Measurements from ENCODE around the gene SLC50A1. TPM values are rescaled to one million over a fixed set of nuclear protein-coding genes. Genes with fewer than 3 reads are reported as not detected.

SLC50A1 gene
- total RNA-seq, 1 experiment from 2014 or later, result 24.9 TPM

- Histone ChIP-seq H2BK5ac (ENCODE audit: insufficient read length, low read length) (no peak overlapping the region), H2BK12ac (ENCODE audit: insufficient read length, low read depth, low read length) (no peak overlapping the region), H2AFZ (ENCODE audit: low read length) (no peak overlapping the region), H3K79me2 (ENCODE audit: insufficient read depth, low read length) (no peaks in the 10 kb centered on the region), H3K4me1 (ENCODE audit: insufficient read depth, low read length) (no peaks in the 10 kb centered on the region; the same call in 1 of the 2 replicates), H3K9ac (ENCODE audit: extremely low read depth, insufficient read length, low read length) (no peak overlapping the region), H4K8ac (replicated peaks; ENCODE audit: insufficient read length, low read depth, low read length) (no peak overlapping the region), H2BK120ac (ENCODE audit: low read depth, low read length, poor library complexity, severe bottlenecking) (no peak overlapping the region), H4K20me1 (ENCODE audit: control insufficient read depth, insufficient read depth, insufficient read length) (peaks cover 2% of the 10 kb centered on the region), H3K79me1 (ENCODE audit: insufficient read depth, low read depth, low read length, poor library complexity, severe bottlenecking) (no peaks in the 10 kb centered on the region), H3K27ac (ENCODE audit: insufficient read length, low read depth, low read length) (no peak overlapping the region), H3K56ac (ENCODE audit: insufficient read length, low read depth, low read length) (no peak overlapping the region), H2AK5ac (ENCODE audit: insufficient read length, low read length) (no peak overlapping the region), H2BK15ac (ENCODE audit: low read depth, low read length) (no peak overlapping the region), H3T11ph (ENCODE audit: low read length) (no peak overlapping the region), H3K4me2 (ENCODE audit: insufficient read depth, insufficient read length, low read length) (no peak overlapping the region), H3K14ac (ENCODE audit: insufficient read depth, low read length) (no peak overlapping the region), H3K18ac (ENCODE audit: insufficient read length, low read depth, low read length) (no peak overlapping the region), H3K23me2 (ENCODE audit: insufficient read length, low read depth, low read length, poor library complexity, severe bottlenecking) (peaks cover 36% of the 10 kb centered on the region), H3K9me3 (ENCODE audit: control insufficient read depth, low read depth, low read length) (no peaks in the 10 kb centered on the region), H4K91ac (ENCODE audit: insufficient read length, low read depth, low read length) (no peak overlapping the region), H4K5ac (ENCODE audit: insufficient read length, low read depth, low read length) (no peak overlapping the region), H3K27me3 (ENCODE audit: insufficient read depth, low read length) (peaks cover 17% of the 10 kb centered on the region; the same call in 1 of the 2 replicates), H3K23ac (ENCODE audit: insufficient read length, low read depth, low read length) (no peak overlapping the region), H2BK20ac (ENCODE audit: low read depth, low read length, poor library complexity, severe bottlenecking) (no peak overlapping the region), H3K4ac (ENCODE audit: low read depth, low read length) (no peak overlapping the region)
- Mint-ChIP-seq H3K4me1 (peaks cover 48 to 52% of the 10 kb centered on the region in 2 experiments), H3K36me3 (ENCODE audit: insufficient read depth in 1 of 3, low read depth in 3 of 3) (peaks cover 2 to 12% (median 6%) of the 10 kb centered on the region in 3 experiments; a peak in 6 of 7 replicates), H3K27me3 (ENCODE audit: low read depth) (peaks cover 57% of the 10 kb centered on the region), H3K27ac (no peak overlapping the region), H3K4me3 (no peak overlapping the region), H3K9me3 (no peaks in the 10 kb centered on the region; a peak in 1 of 5 replicates)
- no CpG with 5 or more reads among the region's 8 CpGs for WGBS (ENCODE audit: extremely low coverage, insufficient read length, low lambda C conversion rate)
- no peak for TF ChIP-seq CTCF (conservative IDR thresholded peaks at IDR 0.05)
- DNase-seq, result no peak
Measured at GRCh38 chr1:155131285-155131684, 4.4 kb upstream of the SLC50A1 start.
